GM23248 (cell line): ENCODE data around the gene TEAD1. TPM values are rescaled to one million over a fixed set of nuclear protein-coding genes. Genes with fewer than 3 reads are reported as not detected.

ENCODE experiments used
- DNase-seq: peaks from one replicate; pipeline ENCODE4 v3.0.0-alpha.2; 2015
- H2AFZ ChIP-seq: fragments of 200-600 bp; sonication (generic); 2 replicates; pipeline ENCODE4 v1.6.1; 2016; ENCODE audit warnings: antibody characterized with exemption
- H3F3A ChIP-seq: fragments of 200-600 bp; sonication (generic); 2 replicates; pipeline ENCODE4 v1.6.1; 2016; ENCODE audit warnings: mild to moderate bottlenecking, antibody characterized with exemption, mixed run types; ENCODE audit not compliant: insufficient read depth
- H3K27ac ChIP-seq: fragments of 200-600 bp; sonication (generic); 2 replicates; pipeline ENCODE4 v1.5.1; 2016; ENCODE audit warnings: mild to moderate bottlenecking
- H3K27me3 ChIP-seq: fragments of 200-600 bp; sonication (generic); replicated peaks from 2 replicates; pipeline ENCODE4 v1.6.1; 2016; ENCODE audit warnings: mild to moderate bottlenecking; ENCODE audit not compliant: insufficient read depth
- H3K36me3 ChIP-seq: fragments of 200-600 bp; sonication (generic); 2 replicates; pipeline ENCODE4 v1.6.1; 2016; ENCODE audit warnings: low read depth, mild to moderate bottlenecking
- H3K4me1 ChIP-seq: fragments of 200-600 bp; sonication (generic); 2 replicates; pipeline ENCODE4 v1.6.1; 2016; ENCODE audit warnings: mild to moderate bottlenecking; ENCODE audit not compliant: insufficient read depth
- H3K4me2 ChIP-seq: fragments of 200-600 bp; sonication (generic); one replicate; pipeline ENCODE4 v1.6.1; 2016; ENCODE audit warnings: mild to moderate bottlenecking; ENCODE audit not compliant: unreplicated experiment
- H3K4me3 ChIP-seq: fragments of 200-600 bp; sonication (generic); 2 replicates; pipeline ENCODE4 v1.5.1; 2016; ENCODE audit warnings: mild to moderate bottlenecking
- H3K79me2 ChIP-seq: fragments of 200-600 bp; sonication (generic); 2 replicates; pipeline ENCODE4 v1.6.1; 2016; ENCODE audit warnings: mild to moderate bottlenecking; ENCODE audit not compliant: insufficient read depth
- H3K9ac ChIP-seq: fragments of 200-600 bp; sonication (generic); 2 replicates; pipeline ENCODE4 v1.6.1; 2016; ENCODE audit warnings: mild to moderate bottlenecking
- H3K9me2 ChIP-seq: fragments of 200-600 bp; sonication (generic); 2 replicates; pipeline ENCODE4 v1.6.1; 2016; ENCODE audit warnings: mixed run types, mild to moderate bottlenecking, moderate library complexity; ENCODE audit not compliant: insufficient read depth
- H3K9me3 ChIP-seq: fragments of 200-600 bp; sonication (generic); one replicate; pipeline ENCODE4 v1.6.1; 2017; ENCODE audit warnings: low read depth
- H4K20me1 ChIP-seq: fragments of 200-600 bp; sonication (generic); 2 replicates; pipeline ENCODE4 v1.6.0; 2016; ENCODE audit not compliant: insufficient read depth
- EZH2 ChIP-seq: fragments of 200-600 bp; sonication (generic); IDR thresholded peaks from 2 replicates; pipeline ENCODE4 v1.6.1; 2018; ENCODE audit warnings: antibody characterized with exemption, mild to moderate bottlenecking; ENCODE audit not compliant: insufficient read depth, poor library complexity, severe bottlenecking
- EZH2phosphoT487 ChIP-seq: fragments of 200-600 bp; sonication (generic); IDR thresholded peaks from 2 replicates; pipeline ENCODE4 v1.6.1; 2018; ENCODE audit warnings: antibody characterized with exemption, moderate library complexity, mild to moderate bottlenecking, low read depth; ENCODE audit not compliant: insufficient read depth
- WGBS, 2 experiments: methylation state at CpG; one replicate each; pipeline ENCODE4 v1.1.6; 2015 to 2017; ENCODE audit warnings: low lambda C conversion rate in 2 of 2, low coverage in 1 of 2; ENCODE audit errors: missing lambda C conversion rate in 2 of 2; 5-methylcytosine and 5-hydroxymethylcytosine counted together
- in situ Hi-C: fragments of 300-500 bp; cut with MboI; formaldehyde crosslinking; loops from 2 replicates; pipeline ENCODE4 v1.15.0; 2020
- polyA plus RNA-seq: library from polyadenylated mRNA; unstranded; fragments of >200 nt; fragmentation: Nextera tagmentation; extraction: Ambion mirVana; gene quantifications from 2 replicates; pipeline ENCODE4 v1.2.1, GENCODE V29; 2016
- total RNA-seq: library from RNA; depleted of rRNA; stranded (reverse); fragments of >200 nt; shearing (Covaris generic); gene quantifications from 2 replicates; pipeline ENCODE4 v1.2.3, GENCODE V29; 2014

TEAD1 gene
- total and polyA plus RNA-seq, 2 experiments from 2014 or later = 52.3 to 144 TPM

DNA sequence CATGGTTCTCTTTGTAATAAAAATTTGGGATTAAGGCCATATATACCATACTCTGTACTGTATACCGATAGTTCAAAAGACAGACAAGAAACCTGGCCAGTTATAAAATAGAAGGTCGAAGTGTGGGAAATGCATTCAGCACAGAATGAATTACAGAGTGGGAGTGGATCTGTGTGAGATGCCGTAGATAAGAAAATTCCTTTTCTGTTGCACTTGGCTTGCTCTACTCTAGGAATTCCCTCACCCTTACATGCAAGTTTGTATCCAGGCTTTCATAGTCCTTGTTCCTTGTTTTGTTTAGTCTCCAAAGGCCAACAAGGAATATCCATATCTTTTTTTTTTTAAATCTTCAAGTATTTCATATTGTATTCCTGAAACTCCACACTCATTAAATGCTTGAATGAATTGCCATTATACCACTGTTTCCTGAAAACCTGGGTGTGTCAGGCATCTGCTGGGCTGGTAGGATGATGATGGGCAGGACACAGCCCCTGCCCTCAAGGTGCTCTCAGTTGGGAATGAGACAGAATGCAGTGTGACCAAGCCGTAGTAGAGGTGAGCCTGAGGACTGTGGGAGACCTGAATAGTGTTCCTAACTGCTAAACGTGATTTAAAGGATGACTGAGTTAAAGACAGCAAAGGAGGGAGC, 53.5 kb downstream of the TEAD1 start:
- H4K20me1 ChIP-seq = peaks cover 63% of the 10 kb centered on the region
- 77 to 82% methylated on average over 5 of the region's 5 CpGs for WGBS, 2 experiments
- H3K27me3 ChIP-seq = no peaks in the 10 kb centered on the region
- TF ChIP-seq EZH2 = no peak
- no peak for TF ChIP-seq EZH2phosphoT487
- H3K27ac ChIP-seq = peak overlapping the region; percentile 23
- peaks cover 64% of the 10 kb centered on the region for H3K4me1 ChIP-seq
- peak; percentile 38 for DNase-seq
- no peak overlapping the region for H3K9ac ChIP-seq
- H3K9me3 ChIP-seq = no peaks in the 10 kb centered on the region
- no peak overlapping the region for H2AFZ ChIP-seq
- no peaks in the 10 kb centered on the region for H3K36me3 ChIP-seq
- in situ Hi-C loops = no loop called here
- peak overlapping the region; percentile 37 for H3K4me2 ChIP-seq
- no peak overlapping the region for H3K4me3 ChIP-seq
- no peaks in the 10 kb centered on the region for H3K9me2 ChIP-seq
- H3K79me2 ChIP-seq = peaks cover 100% of the 10 kb centered on the region
- peaks cover 34% of the 10 kb centered on the region; the same call in 1 of the 2 replicates for H3F3A ChIP-seq

DNA sequence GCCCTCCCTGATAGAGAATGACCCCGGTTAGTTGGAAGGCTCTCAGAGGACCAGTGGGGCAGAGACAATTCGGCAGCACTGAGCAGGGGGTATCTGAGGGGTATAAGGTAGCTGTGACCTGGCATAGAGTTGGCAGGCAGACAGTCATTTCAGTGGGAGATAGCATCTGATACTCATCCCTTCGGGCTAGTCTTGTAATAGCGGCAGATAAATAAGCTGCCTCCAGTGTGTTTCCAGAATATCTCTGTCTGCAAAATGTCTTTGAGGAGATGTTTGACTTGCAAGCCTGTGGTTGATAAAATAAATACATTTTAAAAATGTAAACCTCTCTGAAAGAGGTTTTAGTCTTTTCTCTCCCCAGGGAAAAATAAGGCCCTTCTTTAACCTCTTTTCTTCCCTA, 54.2 kb downstream of the TEAD1 start:
- Histone ChIP-seq H3K9me2 (no peaks in the 10 kb centered on the region), H4K20me1 (peaks cover 62% of the 10 kb centered on the region), H3F3A (peaks cover 28% of the 10 kb centered on the region; the same call in 1 of the 2 replicates), H3K9ac (no peak overlapping the region), H3K36me3 (no peaks in the 10 kb centered on the region), H3K27me3 (no peaks in the 10 kb centered on the region), H3K4me2 (peak overlapping the region; percentile 37), H3K4me3 (no peak overlapping the region), H3K79me2 (peaks cover 100% of the 10 kb centered on the region), H3K9me3 (no peaks in the 10 kb centered on the region), H2AFZ (no peak overlapping the region), H3K4me1 (peaks cover 63% of the 10 kb centered on the region), H3K27ac (no peak overlapping the region)
- DNase-seq = no peak
- no peak for TF ChIP-seq EZH2
- TF ChIP-seq EZH2phosphoT487 = no peak
- in situ Hi-C loops = no loop called here
- WGBS, 2 experiments = 95 to 98% methylated on average over 4 of the region's 4 CpGs

DNA sequence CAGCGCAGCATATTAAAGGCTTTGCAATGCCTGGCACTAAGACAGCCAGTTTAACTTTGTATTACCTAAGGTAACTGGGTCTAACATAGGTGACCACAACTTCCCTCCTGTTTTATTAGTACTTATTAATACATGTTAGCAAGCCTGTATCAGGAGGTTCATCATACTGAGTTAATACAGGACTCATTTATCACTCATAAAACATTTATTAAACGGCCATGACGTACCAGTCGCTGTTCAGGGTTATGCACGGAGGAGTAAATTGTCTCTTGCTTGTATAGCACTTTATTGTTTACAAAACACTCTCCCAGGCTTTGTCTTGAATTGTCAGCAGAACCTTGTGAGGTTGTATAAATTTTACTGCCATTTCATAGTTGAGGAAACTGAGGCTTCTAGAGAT, 55.7 kb downstream of the TEAD1 start:
- Histone ChIP-seq H3K4me1 (peaks cover 52% of the 10 kb centered on the region), H2AFZ (no peak overlapping the region), H4K20me1 (peaks cover 54% of the 10 kb centered on the region), H3F3A (peaks cover 25% of the 10 kb centered on the region; the same call in 1 of the 2 replicates), H3K79me2 (peaks cover 100% of the 10 kb centered on the region), H3K9me3 (no peaks in the 10 kb centered on the region), H3K4me2 (no peak overlapping the region), H3K27ac (no peak overlapping the region), H3K27me3 (no peaks in the 10 kb centered on the region), H3K4me3 (no peak overlapping the region), H3K9me2 (no peaks in the 10 kb centered on the region), H3K9ac (no peak overlapping the region), H3K36me3 (no peaks in the 10 kb centered on the region)
- in situ Hi-C loops = no loop called here
- DNase-seq = no peak
- 96 to 99% methylated on average over 5 of the region's 5 CpGs for WGBS, 2 experiments
- no peak for TF ChIP-seq EZH2phosphoT487
- TF ChIP-seq EZH2 = no peak

DNA sequence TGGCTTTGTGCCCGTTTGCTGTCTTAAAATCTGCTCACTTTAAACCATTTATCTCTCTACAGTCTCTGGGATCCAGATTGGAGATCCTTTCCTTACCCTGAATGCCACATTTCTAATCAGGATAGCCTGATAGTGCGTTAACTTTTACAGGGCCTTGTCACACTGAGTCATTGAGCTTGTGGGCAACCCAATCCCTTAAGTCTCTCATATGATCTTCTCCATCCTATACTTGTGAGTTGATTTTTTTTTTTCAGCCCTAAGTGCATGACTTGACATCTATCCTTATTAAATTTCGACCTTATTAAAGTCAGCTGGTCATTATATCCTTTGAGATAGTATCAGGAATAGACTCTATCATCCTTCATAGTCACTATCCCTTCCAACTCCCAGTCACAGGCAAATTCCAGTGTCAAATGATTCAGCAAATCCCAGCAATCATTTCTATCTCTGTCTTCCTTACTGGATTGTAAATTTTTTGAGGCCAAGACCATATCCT, 57.7 kb downstream of the TEAD1 start:
- Histone ChIP-seq H3K4me2 (peak overlapping the region; percentile 9), H3K27ac (peak overlapping the region; percentile 46), H4K20me1 (peaks cover 54% of the 10 kb centered on the region)

More for the DNA sequence above, 57.7 kb downstream of the TEAD1 start:
- Histone ChIP-seq H3K9me3 (no peaks in the 10 kb centered on the region), H3K9me2 (no peaks in the 10 kb centered on the region), H3K4me3 (no peak overlapping the region), H3K4me1 (peaks cover 41% of the 10 kb centered on the region), H2AFZ (no peak overlapping the region), H3K9ac (no peak overlapping the region), H3K79me2 (peaks cover 100% of the 10 kb centered on the region), H3F3A (peaks cover 19% of the 10 kb centered on the region; the same call in 1 of the 2 replicates), H3K27me3 (no peaks in the 10 kb centered on the region), H3K36me3 (no peaks in the 10 kb centered on the region)
- peak; percentile 58 for DNase-seq
- TF ChIP-seq EZH2 = no peak
- no peak for TF ChIP-seq EZH2phosphoT487
- 77 to 78% methylated on average over 3 of the region's 3 CpGs for WGBS, 2 experiments
- in situ Hi-C loops = no loop called here
